Right cardiac atrium (tissue), 5 donors: ENCODE measurements around the gene ABCG4. TPM values are rescaled to one million over a fixed set of nuclear protein-coding genes. Genes with fewer than 3 reads are reported as not detected.
"Not testable (repeated sequence)": the region's sequence is repeated elsewhere in the genome, so short reads cannot be mapped to it uniquely, and the experiment has no call there.

ENCODE experiments used
- ATAC-seq, 2 donors: fragments of 200-7000 bp; cut with Tn5 transposase; one replicate each; pipeline versions ENCODE4 v1.8.0 to v1.9.1; 2020; ENCODE audit warnings: moderate library complexity in 2 of 2, mild to moderate bottlenecking in 1 of 2
- DNase-seq, 3 donors: peaks; one replicate each; pipeline ENCODE4 v3.0.0-alpha.2; 2020
- H3K27ac ChIP-seq: one replicate; pipeline ENCODE4 v1.5.1; 2013; ENCODE audit warnings: mild to moderate bottlenecking, low read length, control low read depth, moderate library complexity
- H3K27me3 ChIP-seq: one replicate; pipeline ENCODE4 v1.6.1; 2013; ENCODE audit not compliant: control insufficient read depth, insufficient read depth
- H3K4me1 ChIP-seq: one replicate; pipeline ENCODE4 v1.6.1; 2013; ENCODE audit warnings: low read length; ENCODE audit not compliant: control insufficient read depth, insufficient read depth
- H3K4me3 ChIP-seq: one replicate; pipeline ENCODE4 v1.5.1; 2013; ENCODE audit warnings: low read length, control low read depth
- H3K9me3 ChIP-seq: one replicate; pipeline ENCODE4 v1.6.1; 2013; ENCODE audit warnings: low read length; ENCODE audit not compliant: control insufficient read depth
- WGBS: extraction: QIAGEN DNeasy Blood & Tissue Kit; methylation state at CpG from one replicate; pipeline ENCODE4 v1.1.7; 2013; 5-methylcytosine and 5-hydroxymethylcytosine counted together
- intact Hi-C, 4 donors: fragments of 100-400 bp; cut with DNase I; formaldehyde crosslinking; loops; one replicate each; pipeline versions ENCODE4 v1.11.0 to v1.14.0; 2022 to 2023
- polyA plus RNA-seq: library from polyadenylated mRNA; stranded (reverse); fragments of 200-250 nt; gene quantifications from one replicate; pipeline ENCODE4 v1.2.3, GENCODE V29; 2013
- total RNA-seq, 4 donors: library from RNA; stranded (reverse); fragmentation: NEBNext Ultra II Directional; extraction: Animal tissue kit (Norgen Biotek cat#: 25700); gene quantifications; one replicate each; pipeline ENCODE4 v1.2.1, GENCODE V29; 2021
- donor health status: healthy with polysubstance abuse.
- donor health status: DM: no; HTN: yes; CAD: no.
- donor health status: DM: no; HTN: no; CAD: no.
- donor health status: DM: no; HTN: yes; CAD: no; lungs with severe emphysema.
- donor health status: DM: yes; HTN: yes; CAD: no.

The ABCG4 gene
- total and polyA plus RNA-seq, 5 donors: 0.86 to 1.8 (median 1.4) TPM

DNA sequence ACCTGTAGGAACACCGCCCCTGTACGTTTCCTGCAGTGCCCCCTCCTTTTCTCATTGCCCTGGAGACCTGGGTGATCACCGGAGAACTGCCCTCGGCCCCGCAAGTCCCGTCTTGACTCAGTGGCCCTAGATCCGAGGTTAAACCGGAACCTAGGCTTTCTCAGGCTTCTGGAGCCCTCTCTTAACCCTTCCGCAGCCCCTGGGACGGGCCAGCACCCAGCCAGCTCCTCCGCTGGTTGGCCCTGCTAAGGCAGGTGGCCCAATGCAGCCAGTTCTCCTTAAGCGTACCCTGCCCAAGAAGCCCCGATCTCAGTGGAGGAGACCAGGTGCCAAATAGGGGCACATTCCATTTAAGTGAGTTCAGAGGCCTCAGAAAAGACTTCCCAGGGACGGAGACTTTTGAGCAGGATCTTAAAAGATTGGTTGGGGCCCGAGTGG, 20.4 kb downstream of the ABCG4 start:
- DNase-seq (peak in 1 of 3 donors; percentile 68), ATAC-seq (peak; percentile 63 to 68)
- intact Hi-C loops: no loop called here
- Histone ChIP-seq H3K27me3 (no peaks in the 10 kb centered on the region), H3K27ac (peak overlapping the region; percentile 84), H3K9me3 (no peaks in the 10 kb centered on the region), H3K4me3 (peak overlapping the region; percentile 69), H3K4me1 (no peaks in the 10 kb centered on the region)
- 13% methylated on average over 15 of the region's 15 CpGs for WGBS

DNA sequence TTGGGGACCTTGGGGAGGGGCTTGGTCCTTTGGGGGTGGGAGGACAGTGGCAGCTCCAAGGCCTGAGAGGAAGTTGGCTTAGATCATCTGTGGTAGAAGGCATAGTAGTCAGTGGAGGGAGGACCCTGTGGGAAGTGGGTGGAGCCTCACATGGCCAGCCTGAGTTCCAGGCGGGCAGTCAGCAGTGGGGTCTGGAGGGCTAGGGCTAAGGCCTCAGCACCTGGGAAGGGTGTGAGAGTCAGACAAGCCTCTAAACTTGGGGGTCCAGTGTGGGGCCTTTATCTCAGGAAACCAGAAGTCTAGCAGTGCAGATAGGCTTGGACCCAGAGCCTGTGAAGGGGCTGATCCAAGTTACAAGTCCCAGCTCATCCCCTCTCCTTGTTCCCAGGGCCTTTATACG, 23.7 kb downstream of the ABCG4 start:
- intact Hi-C loops: no loop called here
- WGBS: 71% methylated on average over 2 of the region's 2 CpGs
- H3K9me3 ChIP-seq: no peaks in the 10 kb centered on the region
- H3K4me1 ChIP-seq: no peaks in the 10 kb centered on the region
- no peaks in the 10 kb centered on the region for H3K27me3 ChIP-seq
- H3K4me3 ChIP-seq: no peak overlapping the region
- ATAC-seq (no peak), DNase-seq (no peak)
- no peak overlapping the region for H3K27ac ChIP-seq

DNA sequence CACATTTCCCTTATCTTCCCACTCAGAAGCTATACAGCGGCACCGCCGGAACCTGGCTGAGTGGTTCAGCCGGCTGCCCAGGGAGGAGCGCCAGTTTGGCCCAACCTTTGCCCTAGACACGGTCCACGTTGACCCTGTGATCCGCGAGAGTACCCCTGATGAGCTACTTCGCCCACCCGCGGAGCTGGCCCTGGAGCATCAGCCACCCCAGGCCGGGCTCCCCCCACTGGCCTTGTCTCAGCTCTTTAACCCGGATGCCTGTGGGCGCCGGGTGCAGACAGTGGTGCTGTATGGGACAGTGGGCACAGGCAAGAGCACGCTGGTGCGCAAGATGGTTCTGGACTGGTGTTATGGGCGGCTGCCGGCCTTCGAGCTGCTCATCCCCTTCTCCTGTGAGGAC, 24.6 kb downstream of the ABCG4 start:
- Histone ChIP-seq H3K4me3 (no peak overlapping the region), H3K9me3 (no peaks in the 10 kb centered on the region), H3K27ac (no peak overlapping the region), H3K4me1 (no peaks in the 10 kb centered on the region), H3K27me3 (no peaks in the 10 kb centered on the region)
- intact Hi-C loops: no loop called here
- no peak for ATAC-seq
- DNase-seq: no peak
- WGBS: 91% methylated on average over 21 of the region's 21 CpGs

DNA sequence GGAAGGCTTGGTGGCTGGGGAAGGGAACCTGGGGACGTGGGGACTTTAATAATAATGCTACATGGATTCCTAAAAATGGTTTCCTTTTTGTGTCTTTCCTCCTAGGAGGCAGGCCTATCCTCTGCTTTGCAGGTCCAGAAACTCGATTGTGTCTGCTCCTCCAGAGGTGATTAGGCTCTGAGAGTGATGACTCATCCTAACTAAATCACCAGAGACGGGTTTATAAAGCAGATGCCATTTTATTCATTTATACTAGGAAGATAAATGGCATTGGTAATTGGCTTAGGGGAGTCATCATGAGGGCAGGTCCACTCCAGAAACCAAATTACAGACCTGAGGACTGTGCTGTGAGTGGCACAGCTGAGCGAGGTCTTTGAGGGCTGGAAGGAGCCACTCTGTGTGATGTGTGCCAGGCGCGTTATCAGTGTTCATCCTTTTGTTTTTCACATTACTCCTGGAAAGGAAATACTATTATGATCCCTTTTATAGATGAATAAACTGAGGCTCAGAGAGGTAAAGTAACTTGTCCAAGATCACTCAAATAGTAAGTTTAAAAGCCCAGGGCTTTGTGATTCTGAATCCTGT, 26.7 kb downstream of the ABCG4 start:
- H3K9me3 ChIP-seq: no peaks in the 10 kb centered on the region
- 65% methylated on average over 6 of the region's 6 CpGs for WGBS
- intact Hi-C loops: no loop called here
- H3K4me3 ChIP-seq: no peak overlapping the region
- H3K27me3 ChIP-seq: no peaks in the 10 kb centered on the region
- H3K4me1 ChIP-seq: no peaks in the 10 kb centered on the region
- no peak for DNase-seq
- ATAC-seq: no peak
- no peak overlapping the region for H3K27ac ChIP-seq

DNA sequence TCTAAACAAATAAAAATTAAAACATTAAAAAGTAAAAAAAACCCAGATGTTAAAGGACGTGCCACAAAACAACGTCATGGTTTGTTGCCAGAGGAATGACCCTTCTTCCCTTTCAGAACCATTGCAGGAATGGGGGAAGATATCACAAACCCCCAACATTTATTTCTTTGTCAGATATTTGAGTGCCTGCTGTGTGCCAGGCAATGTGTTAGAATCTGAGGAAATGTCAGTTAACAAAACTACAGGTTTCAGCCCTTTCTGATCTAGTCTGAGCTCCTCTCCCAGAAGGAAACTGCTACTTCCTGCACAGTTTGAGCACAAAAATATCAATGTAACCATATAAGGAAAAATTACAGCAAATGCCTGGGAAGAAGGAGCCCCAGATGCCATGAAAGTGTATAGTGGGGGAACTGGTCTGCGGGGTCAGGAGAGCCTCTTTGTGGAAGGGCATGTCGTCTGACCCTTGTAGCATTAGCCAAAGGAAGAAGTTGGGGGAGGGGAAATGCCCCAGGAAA, 29.4 kb downstream of the ABCG4 start:
- H3K9me3 ChIP-seq: no peaks in the 10 kb centered on the region
- WGBS: 54% methylated on average over 4 of the region's 4 CpGs
- intact Hi-C loops: no loop called here
- ATAC-seq (no peak), DNase-seq (no peak)
- no peak overlapping the region for H3K4me3 ChIP-seq
- H3K27me3 ChIP-seq: no peaks in the 10 kb centered on the region
- H3K27ac ChIP-seq: no peak overlapping the region
- no peaks in the 10 kb centered on the region for H3K4me1 ChIP-seq

DNA sequence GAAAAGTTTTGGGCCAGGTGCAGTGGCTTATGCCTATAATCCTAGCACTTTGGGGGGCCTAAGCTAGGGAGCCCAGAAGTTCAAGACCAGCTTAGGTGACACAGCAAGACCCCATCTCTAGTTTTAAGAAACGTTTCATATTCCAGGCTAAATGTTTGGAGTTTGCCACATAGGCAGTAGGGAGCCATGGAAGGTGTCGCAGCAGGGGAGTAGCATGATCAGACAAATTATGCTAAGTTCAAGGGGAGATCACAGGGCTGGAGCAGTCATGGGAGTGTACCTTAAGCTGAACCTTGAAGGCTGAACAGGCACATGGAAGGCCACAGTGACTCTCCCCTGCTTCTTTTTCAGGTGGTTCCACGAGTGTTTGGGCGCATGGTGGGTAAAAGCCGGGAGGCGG, 30.5 kb downstream of the ABCG4 start:
- H3K27me3 ChIP-seq: no peaks in the 10 kb centered on the region
- H3K4me3 ChIP-seq: no peak overlapping the region
- 95% methylated on average over 6 of the region's 6 CpGs for WGBS
- no peaks in the 10 kb centered on the region for H3K4me1 ChIP-seq
- intact Hi-C loops: no loop called here
- DNase-seq (no peak), ATAC-seq (no peak)
- H3K27ac ChIP-seq: no peak overlapping the region
- H3K9me3 ChIP-seq: no peaks in the 10 kb centered on the region

DNA sequence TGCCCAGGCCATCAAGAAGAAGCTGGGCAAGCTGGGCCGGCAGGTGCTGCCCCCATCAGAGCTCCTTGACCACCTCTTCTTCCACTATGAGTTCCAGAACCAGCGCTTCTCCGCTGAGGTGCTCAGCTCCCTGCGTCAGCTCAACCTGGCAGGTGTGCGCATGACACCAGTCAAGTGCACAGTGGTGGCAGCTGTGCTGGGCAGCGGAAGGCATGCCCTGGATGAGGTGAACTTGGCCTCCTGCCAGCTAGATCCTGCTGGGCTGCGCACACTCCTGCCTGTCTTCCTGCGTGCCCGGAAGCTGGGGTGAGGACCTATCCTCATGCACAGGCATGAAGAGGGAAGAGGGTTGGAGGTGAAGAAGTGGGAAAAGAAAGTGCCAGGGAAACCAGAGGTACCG, 31.1 kb downstream of the ABCG4 start:
- H3K4me1 ChIP-seq: no peaks in the 10 kb centered on the region
- no peak overlapping the region for H3K4me3 ChIP-seq
- DNase-seq (no peak), ATAC-seq (no peak)
- H3K27me3 ChIP-seq: no peaks in the 10 kb centered on the region
- WGBS: 90% methylated on average over 10 of the region's 10 CpGs
- H3K9me3 ChIP-seq: no peaks in the 10 kb centered on the region
- no peak overlapping the region for H3K27ac ChIP-seq
- intact Hi-C loops: no loop called here

DNA sequence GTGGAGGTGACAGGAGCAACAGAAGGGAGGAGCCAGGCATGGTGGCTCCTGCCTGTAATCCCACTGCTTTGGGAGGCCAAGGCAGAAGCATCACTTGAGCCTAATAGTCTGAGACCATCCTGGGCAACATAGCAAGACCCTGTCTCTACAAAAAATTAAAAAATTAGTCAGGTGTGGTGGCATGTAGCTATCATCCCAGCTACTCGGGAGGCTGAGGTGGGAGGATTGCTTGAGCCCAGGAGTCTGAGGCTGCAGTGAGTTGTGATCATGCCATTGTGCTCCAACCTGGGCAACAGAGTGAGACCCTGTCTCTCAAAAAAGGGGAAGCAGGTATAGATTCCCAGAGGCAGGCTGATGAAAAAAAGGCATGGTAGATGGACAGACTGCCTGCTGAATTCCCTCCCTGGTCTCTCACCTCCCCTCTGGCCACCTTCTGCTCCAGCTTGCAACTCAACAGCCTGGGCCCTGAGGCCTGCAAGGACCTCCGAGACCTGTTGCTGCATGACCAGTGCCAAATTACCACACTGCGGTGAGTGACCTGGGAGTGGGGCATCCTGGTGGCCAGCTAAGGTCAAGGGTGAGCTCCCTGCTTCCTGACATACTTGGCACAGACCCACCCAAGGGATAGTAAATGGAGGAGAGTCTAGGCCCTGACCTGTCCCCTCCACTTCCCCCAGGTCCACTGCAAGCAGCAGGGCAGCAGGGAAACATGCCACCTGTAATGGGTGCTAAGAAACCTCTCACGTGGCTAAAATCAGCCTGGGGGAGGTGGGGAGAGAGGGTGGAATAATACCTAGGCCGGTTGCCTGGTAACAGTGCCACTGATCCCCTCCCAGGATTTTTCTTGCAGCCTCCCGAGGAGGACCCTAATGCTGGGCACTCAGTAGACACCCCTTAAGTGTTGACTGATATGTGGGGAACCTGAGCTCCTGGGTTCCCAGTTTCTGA, 32.2 kb downstream of the ABCG4 start:
- Histone ChIP-seq H3K27ac (no peak overlapping the region), H3K27me3 (no peaks in the 10 kb centered on the region), H3K9me3 (no peaks in the 10 kb centered on the region), H3K4me1 (no peaks in the 10 kb centered on the region), H3K4me3 (no peak overlapping the region)
- ATAC-seq (peak in 1 of 2 donors; percentile 23), DNase-seq (no peak)
- intact Hi-C loops: no loop called here
- WGBS: 72% methylated on average over 6 of the region's 6 CpGs

DNA sequence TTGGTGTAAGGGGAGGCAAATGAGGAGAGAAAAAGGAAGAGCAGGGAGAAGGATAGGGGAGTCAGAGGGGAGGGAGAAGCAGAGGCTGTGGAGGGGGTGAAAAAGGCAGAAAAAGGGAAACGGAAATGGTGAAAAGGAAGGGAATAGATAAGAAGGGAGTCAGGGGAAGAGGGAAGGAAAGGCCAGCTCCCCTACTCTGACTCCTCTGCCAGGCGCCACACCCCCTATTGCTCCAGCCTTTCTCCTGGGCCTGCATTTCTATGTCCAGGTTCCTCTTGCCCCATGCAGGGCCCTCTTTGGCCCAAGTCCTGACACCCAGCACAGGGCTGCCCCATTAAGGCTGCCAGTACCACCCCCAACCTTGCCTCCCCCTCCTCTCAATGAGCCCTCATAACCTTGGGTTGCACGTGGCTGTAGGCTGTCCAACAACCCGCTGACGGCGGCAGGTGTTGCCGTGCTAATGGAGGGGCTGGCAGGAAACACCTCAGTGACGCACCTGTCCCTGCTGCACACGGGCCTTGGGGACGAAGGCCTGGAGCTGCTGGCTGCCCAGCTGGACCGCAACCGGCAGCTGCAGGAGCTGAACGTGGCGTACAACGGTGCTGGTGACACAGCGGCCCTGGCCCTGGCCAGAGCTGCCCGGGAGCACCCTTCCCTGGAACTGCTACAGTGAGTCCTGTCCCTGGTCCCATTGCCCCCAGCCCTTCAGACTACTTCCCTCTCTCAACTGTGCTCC, 33.0 kb downstream of the ABCG4 start:
- Histone ChIP-seq H3K9me3 (no peaks in the 10 kb centered on the region), H3K27ac (no peak overlapping the region), H3K27me3 (no peaks in the 10 kb centered on the region), H3K4me3 (no peak overlapping the region), H3K4me1 (no peaks in the 10 kb centered on the region)
- WGBS: 74% methylated on average over 17 of the region's 17 CpGs
- intact Hi-C loops: no loop called here
- ATAC-seq (peak; percentile 27 to 35), DNase-seq (no peak)

DNA sequence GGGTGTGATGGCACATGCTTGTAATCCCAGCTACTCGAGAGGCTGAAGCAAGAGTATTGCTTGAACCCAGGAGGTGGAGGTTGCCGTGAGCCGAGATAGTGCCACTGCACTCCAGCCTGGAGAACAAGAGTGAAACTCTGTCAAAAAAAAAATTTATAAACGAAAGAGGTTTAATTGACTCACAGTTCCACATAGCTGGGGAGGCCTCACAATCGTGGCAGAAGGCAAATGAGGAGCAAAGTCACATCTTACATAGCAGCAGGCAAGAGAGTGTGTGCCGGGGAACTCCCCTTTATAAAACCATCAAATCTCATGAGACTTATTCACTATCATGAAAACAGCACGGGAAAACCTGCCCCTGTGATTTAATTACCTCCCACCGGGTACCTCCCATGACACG, 35.5 kb downstream of the ABCG4 start:
- H3K9me3 ChIP-seq, H3K27me3 ChIP-seq, DNase-seq, ATAC-seq, H3K27ac ChIP-seq, H3K4me3 ChIP-seq, H3K4me1 ChIP-seq, intact Hi-C loops: not testable (repeated sequence)
- 82% methylated on average over 9 of the region's 9 CpGs for WGBS
